Limb (tissue), 2 donors: Measurements from ENCODE around the gene SPATA31C2.
"Not testable (repeated sequence)": the region's sequence is repeated elsewhere in the genome, so short reads cannot be mapped to it uniquely, and the experiment has no call there.

Experiments
- DNase-seq, 2 donors: peaks; one replicate each; pipeline ENCODE4 v3.0.0-alpha.2; 2016; ENCODE audit errors: extremely low spot score in 2 of 2

Gene SPATA31C2

GRCh38 chr9:88127700-88128300 is 10.5 kb downstream of the SPATA31C2 start:
- not testable (repeated sequence) for DNase-seq

- not testable (repeated sequence) for DNase-seq
Measured at GRCh38 chr9:88123413-88123812, 14.9 kb downstream of the SPATA31C2 start.

- DNase-seq, result not testable (repeated sequence)
Measured at GRCh38 chr9:88118121-88118520, 20.2 kb downstream of the SPATA31C2 start.

- DNase-seq, result not testable (repeated sequence)
Measured at GRCh38 chr9:88114968-88115612, 23.2 kb downstream of the SPATA31C2 start.

- not testable (repeated sequence) for DNase-seq
Measured at GRCh38 chr9:88114283-88114967, 23.9 kb downstream of the SPATA31C2 start.

- not testable (repeated sequence) for DNase-seq
Measured at GRCh38 chr9:88113156-88114130, 24.8 kb downstream of the SPATA31C2 start.

GRCh38 chr9:88110026-88110425 is 28.2 kb downstream of the SPATA31C2 start:
- DNase-seq, result no peak

GRCh38 chr9:88108779-88109178 is 29.5 kb downstream of the SPATA31C2 start:
- DNase-seq, result no peak

- peak; percentile 52 to 67 for DNase-seq
Measured at GRCh38 chr9:88106492-88106891, 31.8 kb downstream of the SPATA31C2 start.

GRCh38 chr9:88092797-88093331 is 45.4 kb downstream of the SPATA31C2 start:
- no peak for DNase-seq

- no peak for DNase-seq
Measured at GRCh38 chr9:88090151-88090581, 48.1 kb downstream of the SPATA31C2 start.

GRCh38 chr9:88087906-88088305 is 50.4 kb downstream of the SPATA31C2 start:
- DNase-seq, result no peak

GRCh38 chr9:88085476-88085875 is 52.8 kb downstream of the SPATA31C2 start:
- DNase-seq, result no peak

GRCh38 chr9:88084357-88085183 is 53.7 kb downstream of the SPATA31C2 start:
- DNase-seq, result peak in 1 of 2 donors; percentile 25
